ENCODE measurements around the gene TNFRSF11A.

Gene TNFRSF11A

GRCh38 chr18:62325806-62326645 lies 916 bp downstream of the TNFRSF11A start:
- DNase-seq = no peak

DNA sequence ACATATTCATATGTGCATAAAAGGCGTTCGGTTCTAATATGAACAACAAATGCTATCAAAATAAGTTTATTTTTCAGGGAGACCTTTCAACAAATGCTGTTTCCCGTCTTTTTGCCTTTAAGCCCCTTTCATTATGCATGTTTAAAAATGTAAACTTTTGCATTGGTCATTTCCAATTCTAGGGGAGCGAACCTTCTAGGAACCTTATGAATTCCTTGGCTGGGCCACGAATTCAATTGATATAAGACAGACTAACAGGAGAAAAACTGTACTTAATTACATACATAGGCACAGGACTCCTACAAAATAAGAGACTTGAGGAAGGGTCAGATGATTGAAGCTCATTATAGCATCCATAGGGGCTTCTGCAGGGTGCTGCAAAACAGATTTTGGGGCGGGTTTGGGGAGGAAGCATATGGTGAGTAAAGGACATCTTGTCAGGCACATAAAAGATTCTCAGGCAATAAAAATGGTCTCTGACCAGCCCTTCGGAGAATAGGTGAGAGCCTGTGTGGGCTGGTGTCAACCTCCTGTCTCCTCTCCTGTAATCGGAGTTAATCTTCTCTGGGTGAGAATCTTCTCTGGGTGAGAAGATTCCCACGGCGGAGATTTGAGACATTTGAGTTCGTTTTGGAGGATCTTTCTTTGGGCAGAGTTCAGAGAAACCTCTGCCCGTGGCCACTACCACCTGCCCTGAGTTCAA lies 1.7 kb downstream of the TNFRSF11A start:
- DNase-seq = no peak

GRCh38 chr18:62327977-62328376 lies 2.9 kb downstream of the TNFRSF11A start:
- no peak for DNase-seq

- no peak for DNase-seq
Measured at GRCh38 chr18:62328586-62329525, 3.7 kb downstream of the TNFRSF11A start.

GRCh38 chr18:62329691-62330454 lies 4.8 kb downstream of the TNFRSF11A start:
- no peak for DNase-seq

DNA sequence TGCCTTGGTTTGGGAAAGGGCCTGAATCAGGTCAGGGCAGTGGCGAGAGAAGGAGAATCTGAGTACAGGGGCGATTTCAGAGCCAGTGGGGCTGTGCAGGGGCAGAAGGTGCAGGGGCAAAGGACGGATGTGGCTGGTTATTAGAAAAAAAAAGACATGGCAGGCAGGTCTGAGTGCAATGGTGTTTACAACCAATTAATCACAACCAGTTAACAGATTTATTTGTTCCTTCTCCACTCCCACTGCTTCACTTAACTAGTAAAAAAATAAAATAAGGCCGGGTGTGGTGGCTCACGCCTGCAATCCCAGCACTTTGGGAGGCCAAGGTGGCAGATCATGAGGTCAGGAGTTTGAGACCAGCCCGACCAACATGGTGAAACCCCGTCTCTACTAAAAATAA lies 5.5 kb downstream of the TNFRSF11A start:
- no peak for DNase-seq

GRCh38 chr18:62331581-62332356 lies 6.7 kb downstream of the TNFRSF11A start:
- no peak for DNase-seq

GRCh38 chr18:62332431-62332830 lies 7.3 kb downstream of the TNFRSF11A start:
- DNase-seq = no peak

DNA sequence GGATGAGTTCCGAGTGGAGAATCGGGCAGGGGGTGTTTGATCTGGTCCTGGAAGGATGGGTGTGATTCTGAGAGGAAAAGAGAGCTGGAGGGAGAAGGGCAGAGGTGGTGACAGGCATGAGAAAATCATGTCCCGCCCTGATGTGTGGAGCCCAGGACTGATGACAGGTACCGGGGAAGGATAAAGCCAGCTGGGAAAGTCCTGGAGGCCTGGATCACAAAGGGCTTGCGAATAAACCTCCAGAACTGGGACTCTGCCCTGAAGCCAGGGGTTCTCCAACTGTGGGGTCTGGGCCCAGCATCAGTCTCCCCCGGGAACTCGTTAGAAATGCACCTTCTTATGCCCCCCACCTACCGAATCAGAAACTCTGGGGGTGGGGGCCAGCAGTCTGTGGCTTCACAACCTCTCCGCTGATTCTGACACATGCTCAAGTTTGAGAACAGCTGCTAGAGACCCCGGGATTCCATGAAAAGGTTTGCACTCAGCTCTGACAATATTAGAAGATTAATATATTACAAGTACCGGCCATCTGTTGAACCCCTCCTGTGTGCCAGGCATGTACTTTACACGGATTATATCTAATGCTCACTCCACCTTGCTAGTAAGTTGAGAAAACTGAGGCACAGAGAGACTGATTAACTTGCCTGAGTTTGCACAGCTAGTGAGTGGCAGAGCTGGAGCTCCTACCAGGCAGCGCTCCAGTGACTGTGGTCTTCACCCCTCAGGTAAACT lies 8.0 kb downstream of the TNFRSF11A start:
- DNase-seq = no peak

- peak; percentile 67 for DNase-seq
Measured at GRCh38 chr18:62334120-62334519, 9.0 kb downstream of the TNFRSF11A start.

- no peak for DNase-seq
Measured at GRCh38 chr18:62335494-62335893, 10.4 kb downstream of the TNFRSF11A start.

DNA sequence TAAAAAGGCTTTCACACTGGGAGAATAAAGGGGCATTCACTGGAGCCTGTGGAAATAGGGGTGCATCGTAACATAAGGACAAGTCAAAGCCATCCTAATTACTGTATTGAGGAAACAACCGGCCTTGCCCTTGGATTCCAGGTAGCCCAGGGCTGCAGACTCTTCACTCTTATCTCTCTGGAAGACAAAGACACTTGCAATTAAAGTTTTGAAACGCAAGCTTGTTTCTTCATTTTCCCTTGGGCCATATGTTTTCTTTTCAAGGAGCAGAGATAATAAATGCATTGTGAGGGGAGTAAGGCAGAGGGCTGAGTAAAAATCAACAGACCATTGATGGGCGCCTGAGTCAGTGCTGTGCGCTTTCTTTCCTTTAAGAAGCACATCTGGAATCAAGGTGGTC lies 11.5 kb downstream of the TNFRSF11A start:
- DNase-seq = no peak

DNA sequence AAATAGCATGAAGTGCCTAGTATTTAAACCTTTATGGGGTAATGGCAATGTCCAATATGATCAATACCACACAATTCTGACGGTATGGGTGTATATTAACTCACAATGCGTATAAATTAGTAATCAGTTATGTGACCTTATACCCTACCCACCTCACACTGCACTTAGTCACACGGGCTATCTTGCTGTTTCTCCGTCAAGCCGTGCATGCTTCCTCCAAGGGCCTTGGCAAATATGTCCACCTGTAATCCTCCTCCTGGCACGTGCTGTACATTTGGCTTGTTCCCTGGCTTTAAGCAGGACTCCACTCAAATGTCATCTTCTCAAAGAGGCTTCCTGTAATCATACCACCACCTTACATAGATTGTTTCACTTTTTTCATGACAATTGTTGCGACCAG lies 12.2 kb downstream of the TNFRSF11A start:
- DNase-seq = no peak

DNA sequence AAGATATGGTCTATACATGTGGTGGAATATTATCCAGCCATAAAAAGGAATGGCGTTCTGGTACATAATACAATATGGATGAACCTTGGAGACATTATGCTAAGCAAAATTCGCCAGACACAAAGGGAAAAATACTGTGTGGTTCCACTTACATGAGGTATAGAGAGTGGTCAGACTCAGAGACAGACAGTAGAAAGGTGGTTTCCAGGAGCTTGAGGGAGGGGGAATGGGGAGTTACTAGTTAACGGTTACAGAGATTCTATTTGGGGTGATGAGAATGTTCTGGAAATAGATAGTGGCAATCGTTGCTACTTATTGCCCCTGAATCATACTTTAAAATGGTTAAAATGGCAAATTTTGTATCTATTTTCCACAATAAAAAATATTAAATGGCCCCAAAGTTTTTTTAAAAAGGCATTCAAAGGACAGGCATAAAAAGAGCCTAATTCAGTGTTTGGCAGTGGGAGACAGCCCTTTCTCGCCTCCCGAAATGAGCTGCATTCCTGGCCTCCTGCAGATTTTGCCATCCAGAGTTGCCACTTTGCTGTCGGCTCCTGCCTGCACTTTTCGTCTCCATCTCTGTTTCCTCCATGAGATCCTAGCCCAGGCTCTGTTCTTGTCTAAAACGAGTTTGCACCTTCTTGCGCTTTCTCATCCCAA lies 13.5 kb downstream of the TNFRSF11A start:
- DNase-seq = no peak

GRCh38 chr18:62339106-62339988 lies 14.2 kb downstream of the TNFRSF11A start:
- peak; percentile 75 for DNase-seq

DNA sequence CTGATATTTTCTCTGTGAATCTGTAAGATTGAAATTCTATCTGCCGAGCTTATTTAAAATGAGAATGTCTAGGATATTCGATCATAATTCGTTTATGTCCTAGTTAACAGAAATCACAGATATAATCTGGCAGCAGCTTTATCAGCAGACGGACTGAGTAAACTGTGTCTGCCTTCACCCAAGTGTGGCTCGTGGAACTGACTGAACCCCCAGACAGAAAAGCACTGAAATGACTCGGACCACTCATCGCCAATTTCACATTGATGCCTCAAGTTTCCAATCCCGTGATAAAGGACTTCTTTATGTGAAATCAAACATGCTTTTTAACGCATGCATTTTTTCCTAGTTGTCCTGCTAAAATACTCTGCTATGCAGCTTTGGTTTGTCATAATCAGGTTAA lies 15.9 kb downstream of the TNFRSF11A start:
- no peak for DNase-seq

GRCh38 chr18:62341473-62341872 lies 16.4 kb downstream of the TNFRSF11A start:
- no peak for DNase-seq

DNA sequence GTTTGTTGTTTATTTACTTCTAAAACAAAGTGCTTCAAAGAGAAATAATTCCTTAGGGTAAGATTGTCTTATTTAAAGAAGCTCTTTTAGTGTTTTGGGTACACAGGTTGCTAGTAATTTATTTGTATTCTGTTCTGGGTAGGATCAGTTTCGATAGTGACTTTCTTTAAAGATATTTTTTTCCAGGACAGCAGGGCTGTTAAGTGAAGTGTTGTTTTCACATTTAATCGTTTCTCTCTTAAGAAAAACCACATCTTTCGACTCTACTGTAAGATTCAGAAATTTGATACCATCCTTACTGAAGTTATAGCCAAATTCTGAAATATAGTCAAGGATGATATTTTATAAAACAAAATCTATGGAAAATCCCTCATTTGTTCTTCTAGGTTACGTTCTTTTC lies 17.8 kb downstream of the TNFRSF11A start:
- no peak for DNase-seq

GRCh38 chr18:62343316-62343715 lies 18.2 kb downstream of the TNFRSF11A start:
- DNase-seq = no peak
